Kasumi-1 (cell line): ENCODE data around the gene FZR1.

Experiments
- DNase-seq, 2 experiments: peaks; one replicate each; lab custom pipeline; 2025; lab: John Stamatoyannopoulos, UW

Gene FZR1

DNA sequence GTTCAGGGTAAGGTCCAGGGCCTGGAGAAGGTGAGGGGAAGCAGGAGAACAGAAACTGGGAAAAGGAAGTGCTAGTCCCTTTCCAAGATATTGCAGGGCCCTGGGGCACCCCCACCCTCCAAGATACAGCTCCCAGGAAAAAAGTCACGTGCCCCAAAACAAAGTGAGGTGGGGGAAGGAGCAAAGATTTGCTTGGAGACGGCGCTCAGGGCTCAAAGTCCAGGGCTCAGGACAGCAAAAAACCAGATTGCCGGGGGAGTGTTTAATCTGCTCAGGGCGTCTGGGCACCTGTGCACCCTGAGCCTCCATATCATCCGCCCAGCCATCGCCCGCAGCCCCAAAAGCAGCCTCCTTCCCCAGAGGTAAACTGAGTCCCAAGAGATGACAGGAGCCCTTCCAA lies 32.1 kb upstream of the FZR1 start:
- no peak for DNase-seq

GRCh38 chr19:3474614-3475013 lies 31.5 kb upstream of the FZR1 start:
- DNase-seq: no peak

GRCh38 chr19:3475449-3475848 lies 30.7 kb upstream of the FZR1 start:
- DNase-seq: no peak

- DNase-seq: no peak
Measured at GRCh38 chr19:3476830-3477229, 29.3 kb upstream of the FZR1 start.

DNA sequence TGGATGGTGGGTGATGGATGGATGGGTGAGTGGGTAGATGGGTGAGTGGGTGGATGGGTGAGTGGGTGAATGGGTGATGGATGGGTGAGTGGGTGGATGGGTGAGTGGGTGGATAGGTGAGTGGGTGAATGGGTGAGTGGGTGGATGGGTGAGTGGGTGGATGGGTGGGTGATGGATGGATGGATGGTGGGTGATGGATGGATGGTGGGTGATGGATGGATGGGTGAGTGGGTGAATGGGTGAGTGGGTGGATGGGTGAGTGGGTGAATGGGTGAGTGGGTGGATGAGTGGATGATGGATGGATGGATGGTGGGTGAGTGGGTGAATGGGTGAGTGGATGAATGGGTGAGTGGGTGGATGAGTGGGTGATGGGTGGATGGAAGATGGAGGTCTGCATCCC lies 28.6 kb upstream of the FZR1 start:
- DNase-seq: no peak

GRCh38 chr19:3477951-3478350 lies 28.2 kb upstream of the FZR1 start:
- DNase-seq: peak in 1 of 2 experiments; percentile 16

- DNase-seq: peak; percentile 81 to 88
Measured at GRCh38 chr19:3478409-3479176, 27.5 kb upstream of the FZR1 start.

GRCh38 chr19:3479177-3479833 lies 26.8 kb upstream of the FZR1 start:
- DNase-seq: peak; percentile 91 to 96

- DNase-seq: no peak
Measured at GRCh38 chr19:3479834-3480215, 26.3 kb upstream of the FZR1 start.

DNA sequence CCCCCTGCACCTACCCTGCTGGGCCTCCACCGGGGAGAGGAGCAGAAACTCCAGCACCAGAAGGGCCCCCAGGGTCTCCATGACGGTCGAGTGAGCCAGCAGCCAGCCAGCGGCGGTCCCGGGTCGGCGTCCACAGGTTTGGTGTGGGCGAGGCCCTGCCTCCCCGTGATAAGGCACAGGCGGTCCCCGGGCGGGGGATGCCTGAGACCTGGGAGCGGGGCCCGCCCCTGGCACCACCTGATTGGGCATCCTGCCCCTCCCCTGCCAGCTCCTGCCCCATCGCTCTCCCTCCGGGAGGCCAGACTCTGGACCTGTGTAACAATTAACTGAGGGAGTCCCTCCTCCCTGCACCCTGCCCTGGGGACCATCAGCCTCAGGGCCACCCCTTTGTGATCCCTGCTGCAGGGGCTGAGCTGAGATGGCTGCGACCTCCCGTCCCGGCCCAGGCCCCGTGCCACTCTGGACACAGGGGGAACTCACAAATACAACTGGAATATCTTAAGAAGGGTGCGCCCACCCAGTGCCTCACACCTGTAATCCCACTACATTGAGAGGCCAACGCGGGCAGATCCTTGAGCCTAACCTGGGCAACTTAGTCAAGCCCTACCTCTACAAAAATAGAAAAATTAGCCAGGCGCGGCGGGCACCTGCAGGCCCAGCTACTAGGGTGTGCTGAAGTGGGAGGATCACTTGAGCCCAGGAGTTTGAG lies 25.6 kb upstream of the FZR1 start, which contains the start of gene SMIM24:
Gene SMIM24, minus strand, starts transcription at position 143 of the 709 bp plus-strand sequence. Its CDS starts 62 bp downstream, at position 81.
- DNase-seq: no peak

GRCh38 chr19:3481241-3482090 lies 24.6 kb upstream of the FZR1 start:
- no peak for DNase-seq

- DNase-seq: no peak
Measured at GRCh38 chr19:3482507-3483225, 23.4 kb upstream of the FZR1 start.

DNA sequence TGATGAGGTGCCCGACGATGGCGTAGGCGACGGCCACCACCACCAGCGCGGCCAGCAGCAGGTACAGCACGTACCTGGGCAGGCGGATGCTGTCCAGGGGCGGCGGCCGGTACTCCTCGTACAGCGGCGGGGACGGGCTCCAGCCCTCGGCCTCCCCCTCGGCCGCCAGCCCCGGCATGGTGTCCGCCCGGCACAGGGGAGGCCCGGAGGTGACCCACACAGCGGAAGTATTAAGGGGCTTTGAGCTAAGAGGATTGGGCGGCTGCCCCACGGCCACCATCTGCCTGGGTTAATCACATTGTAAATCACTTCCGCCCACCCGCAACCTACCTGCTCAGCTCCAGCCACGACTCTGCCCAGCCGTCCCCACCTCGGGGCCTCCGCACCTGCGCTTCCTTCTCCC lies 22.9 kb upstream of the FZR1 start, which contains the start of gene SMIM44:
Gene SMIM44, minus strand, starts transcription at position 216 of the 403 bp plus-strand sequence. Its CDS starts 38 bp downstream, at position 178.
- no peak for DNase-seq

DNA sequence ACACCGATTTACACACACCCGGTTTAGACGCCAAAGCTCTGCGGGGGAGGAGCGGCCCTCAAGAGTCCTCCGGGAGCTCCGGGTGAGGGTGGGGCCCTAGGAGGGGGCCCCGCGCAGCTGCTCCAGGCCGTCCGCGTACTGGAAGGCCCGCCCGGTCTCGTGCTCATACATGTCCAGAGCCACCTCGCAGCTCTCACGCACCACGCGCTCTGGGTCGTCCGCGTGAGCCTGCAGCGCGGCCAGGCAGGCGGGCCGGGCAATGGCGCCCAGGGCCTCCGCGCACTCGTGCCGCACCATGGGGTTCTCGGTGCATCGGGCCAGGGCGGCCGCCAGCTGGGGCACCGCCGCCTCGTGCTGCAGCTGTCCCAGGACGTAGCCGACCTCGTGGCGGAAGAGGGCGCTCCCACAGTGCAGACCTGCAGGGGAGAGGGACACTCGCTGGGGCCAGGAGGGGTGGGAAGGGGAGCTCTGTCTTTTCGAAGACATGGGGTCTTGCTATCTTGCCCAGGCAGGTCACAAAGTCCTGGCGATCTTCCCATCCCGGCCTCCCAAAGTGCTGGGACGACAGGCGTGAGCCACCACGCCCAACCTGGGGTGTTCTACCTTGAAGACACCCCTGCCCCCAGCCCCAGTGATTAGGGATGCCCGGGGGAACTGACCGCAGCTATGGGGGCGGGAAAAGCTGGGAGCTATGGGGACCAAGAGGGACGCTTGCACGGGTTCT lies 14.6 kb upstream of the FZR1 start:
- DNase-seq: no peak

DNA sequence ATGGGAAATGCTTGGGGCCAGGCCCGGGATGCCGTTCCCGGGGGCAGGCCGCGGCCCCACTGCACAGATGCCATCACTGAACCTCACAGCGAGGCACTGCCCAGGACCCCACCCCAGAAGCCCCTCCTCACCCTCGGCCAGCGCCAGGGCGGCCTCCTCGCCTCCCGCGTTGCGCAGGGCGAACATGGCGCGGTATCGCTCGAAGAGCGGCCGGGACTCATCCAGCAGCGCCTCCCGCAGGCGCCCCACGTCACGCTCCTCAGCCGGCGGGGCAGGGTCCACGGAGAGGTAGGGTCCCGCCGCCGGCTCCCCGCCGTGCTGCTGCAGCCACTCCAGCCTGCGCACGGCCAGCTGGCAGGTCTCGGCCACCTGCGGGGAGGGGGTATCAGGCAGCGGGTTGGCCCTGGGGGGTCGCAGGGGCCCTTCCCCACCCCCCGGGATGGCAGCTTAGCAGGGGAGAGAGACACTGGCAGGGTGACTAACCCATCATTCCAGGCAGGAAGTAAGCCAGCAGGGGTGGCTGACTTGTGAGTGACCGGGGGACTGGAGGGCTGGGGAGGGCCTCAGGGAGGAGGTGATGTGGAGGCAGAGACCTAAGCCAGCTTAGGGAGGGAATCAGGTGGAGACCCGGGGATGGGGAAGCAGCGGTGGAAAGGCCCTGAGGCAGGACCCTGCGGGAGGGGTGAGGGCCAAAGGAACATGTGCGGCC lies 13.8 kb upstream of the FZR1 start:
- no peak for DNase-seq

- no peak for DNase-seq
Measured at GRCh38 chr19:3492919-3493318, 13.2 kb upstream of the FZR1 start.

GRCh38 chr19:3493651-3494050 lies 12.5 kb upstream of the FZR1 start:
- DNase-seq: no peak

DNA sequence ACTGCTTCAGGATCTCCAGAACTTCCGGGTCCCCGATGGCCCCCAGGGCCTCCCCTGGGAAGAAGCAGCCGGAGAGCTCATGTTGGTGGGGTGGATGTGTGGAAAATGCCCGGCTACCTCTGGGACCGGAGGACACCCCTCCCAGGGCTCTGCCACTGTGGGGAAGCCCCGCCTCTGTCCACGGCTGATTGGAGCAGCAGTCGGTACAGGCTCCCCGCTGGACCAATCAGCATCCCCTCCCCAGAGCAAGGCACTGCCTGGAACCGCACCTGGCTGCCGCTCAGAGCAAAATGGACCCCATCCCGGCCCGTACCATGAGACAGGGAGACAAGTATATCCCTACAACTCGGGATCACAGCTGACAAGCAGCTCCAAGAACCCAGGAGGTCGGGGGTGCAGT lies 12.1 kb upstream of the FZR1 start:
- no peak for DNase-seq

GRCh38 chr19:3494559-3494958 lies 11.6 kb upstream of the FZR1 start:
- DNase-seq: no peak
